Neural cell (in vitro differentiated cells): Measurements from ENCODE around the gene RNASE7. TPM values are rescaled to one million over a fixed set of nuclear protein-coding genes. Genes with fewer than 3 reads are reported as not detected.

ENCODE experiments used
- H2AFZ ChIP-seq: fragments of 200-600, 300-800 bp; sonication (generic), shearing (Covaris generic); 2 replicates; pipeline ENCODE4 v1.6.0; 2014; ENCODE audit warnings: low read depth, mild to moderate bottlenecking, antibody characterized with exemption, low read length, moderate library complexity
- H3F3A ChIP-seq: fragments of 200-600 bp; shearing (Covaris generic); 2 replicates; pipeline ENCODE4 v1.6.1; 2016; ENCODE audit warnings: mild to moderate bottlenecking, moderate library complexity, mixed read lengths, antibody characterized with exemption, low read length; ENCODE audit not compliant: insufficient read depth, poor library complexity, severe bottlenecking
- H3K27ac ChIP-seq: fragments of 200-600, 300-800 bp; sonication (generic), shearing (Covaris generic); 2 replicates; pipeline ENCODE4 v1.5.1; 2014; ENCODE audit warnings: mild to moderate bottlenecking, low read length, moderate library complexity
- H3K27me3 ChIP-seq: fragments of 300-800, 200-600 bp; sonication (generic), shearing (Covaris generic); 2 replicates; pipeline ENCODE4 v1.6.0; 2014; ENCODE audit warnings: mild to moderate bottlenecking, low read depth, low read length, moderate library complexity; ENCODE audit not compliant: insufficient read depth
- H3K36me3 ChIP-seq: fragments of 300-800, 200-600 bp; sonication (generic), shearing (Covaris generic); 2 replicates; pipeline ENCODE4 v1.5.1; 2014; ENCODE audit warnings: mild to moderate bottlenecking, antibody characterized with exemption, low read length, moderate library complexity; ENCODE audit not compliant: insufficient read depth
- H3K4me2 ChIP-seq: fragments of 300-800, 200-600 bp; sonication (generic), shearing (Covaris generic); 2 replicates; pipeline ENCODE4 v1.6.0; 2014; ENCODE audit warnings: mild to moderate bottlenecking, low read length
- H3K4me3 ChIP-seq: fragments of 300-800, 200-600 bp; sonication (generic), shearing (Covaris generic); 2 replicates; pipeline ENCODE4 v1.5.1; 2014; ENCODE audit warnings: mild to moderate bottlenecking, low read length, moderate library complexity
- H3K79me2 ChIP-seq: fragments of 200-600 bp; shearing (Covaris generic); replicated peaks from 2 replicates; pipeline ENCODE4 v1.6.0; 2014; ENCODE audit warnings: mild to moderate bottlenecking, low read length, moderate library complexity; ENCODE audit not compliant: insufficient read depth
- H3K9ac ChIP-seq: fragments of 300-800, 200-600 bp; sonication (generic), shearing (Covaris generic); 2 replicates; pipeline ENCODE4 v1.6.1; 2016; ENCODE audit warnings: mild to moderate bottlenecking, low read length, mixed read lengths
- H3K9me2 ChIP-seq: fragments of 200-600 bp; shearing (Covaris generic); 2 replicates; pipeline ENCODE4 v1.6.1; 2016; ENCODE audit warnings: mild to moderate bottlenecking, low read length, mixed read lengths; ENCODE audit not compliant: insufficient read depth
- H3K9me3 ChIP-seq: fragments of 200-600, 300-800 bp; sonication (generic), shearing (Covaris generic); 2 replicates; pipeline ENCODE4 v1.6.1; 2016; ENCODE audit warnings: mild to moderate bottlenecking, mixed run types, low read length, moderate library complexity, mixed read lengths
- H4K20me1 ChIP-seq: fragments of 200-600 bp; shearing (Covaris generic); 2 replicates; pipeline ENCODE4 v1.6.1; 2016; ENCODE audit warnings: mild to moderate bottlenecking, mixed run types; ENCODE audit not compliant: insufficient read depth
- CTCF ChIP-seq: fragments of 450-650 bp; IDR thresholded peaks from 2 replicates; pipeline ENCODE4 v1.5.1; 2014; ENCODE audit warnings: antibody characterized with exemption, mild to moderate bottlenecking, moderate library complexity; ENCODE audit not compliant: poor library complexity, severe bottlenecking
- EP300 ChIP-seq: fragments of 450-650 bp; conservative IDR thresholded peaks from 2 replicates; pipeline ENCODE4 v1.6.1; 2014; ENCODE audit warnings: antibody characterized with exemption, mild to moderate bottlenecking, moderate library complexity; ENCODE audit not compliant: poor library complexity, severe bottlenecking
- EZH2 ChIP-seq: fragments of 200-600, 300-800 bp; shearing (Covaris generic), sonication (generic); IDR thresholded peaks from 2 replicates; pipeline ENCODE4 v1.6.1; 2014; ENCODE audit warnings: antibody characterized with exemption, low read length, borderline replicate concordance, mild to moderate bottlenecking; ENCODE audit not compliant: insufficient read depth, poor library complexity, severe bottlenecking
- MXI1 ChIP-seq: fragments of 450-650 bp; conservative IDR thresholded peaks from 2 replicates; pipeline ENCODE4 v1.6.1; 2014; ENCODE audit warnings: antibody characterized with exemption, mild to moderate bottlenecking; ENCODE audit not compliant: poor library complexity, severe bottlenecking
- POLR2AphosphoS5 ChIP-seq: IDR thresholded peaks from 2 replicates; pipeline ENCODE4 v1.6.1; 2012
- RAD21 ChIP-seq: fragments of 450-650 bp; conservative IDR thresholded peaks from 2 replicates; pipeline ENCODE4 v1.6.1; 2014; ENCODE audit warnings: antibody characterized with exemption, mild to moderate bottlenecking, moderate library complexity
- REST ChIP-seq: IDR thresholded peaks from 2 replicates; pipeline ENCODE4 v1.6.1; 2012; ENCODE audit warnings: borderline replicate concordance
- SMC3 ChIP-seq: fragments of 450-650 bp; conservative IDR thresholded peaks from 2 replicates; pipeline ENCODE4 v1.6.1; 2014; ENCODE audit warnings: antibody characterized with exemption, mild to moderate bottlenecking, moderate library complexity; ENCODE audit not compliant: poor library complexity
- TAF1 ChIP-seq: IDR thresholded peaks from 2 replicates; pipeline ENCODE4 v1.6.1; 2012; ENCODE audit warnings: low read depth
- polyA plus RNA-seq: library from polyadenylated mRNA; depleted of rRNA; stranded (reverse); fragments of >200 nt; gene quantifications from 2 replicates; pipeline ENCODE4 v1.2.3, GENCODE V29; 2014

The RNASE7 gene
- polyA plus RNA-seq, 1 donor from 2014 or later, result not detected

- no peak overlapping the region for H3K9ac ChIP-seq
- no peak overlapping the region for H2AFZ ChIP-seq
- H4K20me1 ChIP-seq, result no peaks in the 10 kb centered on the region
- H3F3A ChIP-seq, result no peaks in the 10 kb centered on the region
- H3K9me3 ChIP-seq, result no peaks in the 10 kb centered on the region
- TF ChIP-seq RAD21 (no peak), MXI1 (no peak), EP300 (no peak), TAF1 (no peak), POLR2AphosphoS5 (no peak), EZH2 (no peak), SMC3 (no peak), REST (no peak), CTCF (no peak)
- no peak overlapping the region for H3K4me2 ChIP-seq
- no peak overlapping the region for H3K27ac ChIP-seq
- H3K79me2 ChIP-seq, result no peaks in the 10 kb centered on the region
- no peaks in the 10 kb centered on the region for H3K27me3 ChIP-seq
- H3K4me3 ChIP-seq, result no peak overlapping the region
- H3K36me3 ChIP-seq, result no peaks in the 10 kb centered on the region
- H3K9me2 ChIP-seq, result no peaks in the 10 kb centered on the region
These were observed 8.9 kb upstream of the RNASE7 start for GRCh38 chr14:21033133-21033698.

GRCh38 chr14:21034707-21035106, 7.5 kb upstream of the RNASE7 start, which contains the start of gene RNASE13:
RNASE13 (minus strand) TSS chr14:21034807; CDS start chr14:21034288, 519 bp downstream.
- Histone ChIP-seq H2AFZ (no peak within 1 kb of the TSS), H3K79me2 (no peaks in the 10 kb centered on the region), H4K20me1 (no peaks in the 10 kb centered on the region), H3K9me2 (no peaks in the 10 kb centered on the region), H3K27ac (no peak within 1 kb of the TSS), H3K4me2 (no peak within 1 kb of the TSS), H3K9ac (no peak within 1 kb of the TSS), H3K27me3 (no peaks in the 10 kb centered on the region), H3K36me3 (no peaks in the 10 kb centered on the region), H3K9me3 (no peaks in the 10 kb centered on the region), H3K4me3 (no peak within 1 kb of the TSS), H3F3A (no peaks in the 10 kb centered on the region)
- no peak for TF ChIP-seq SMC3

- Histone ChIP-seq H3K27ac (no peak overlapping the region), H3K9ac (no peak overlapping the region), H3K4me2 (no peak overlapping the region), H4K20me1 (no peaks in the 10 kb centered on the region), H2AFZ (no peak overlapping the region), H3K9me2 (no peaks in the 10 kb centered on the region), H3K4me3 (no peak overlapping the region), H3K79me2 (no peaks in the 10 kb centered on the region), H3K27me3 (no peaks in the 10 kb centered on the region), H3F3A (no peaks in the 10 kb centered on the region), H3K9me3 (no peaks in the 10 kb centered on the region), H3K36me3 (no peaks in the 10 kb centered on the region)
- TF ChIP-seq SMC3, result no peak
- no peak for TF ChIP-seq RAD21
- TF ChIP-seq CTCF, result no peak
- no peak for TF ChIP-seq MXI1
- TF ChIP-seq POLR2AphosphoS5, result no peak
- TF ChIP-seq REST, result no peak
- TF ChIP-seq EZH2, result no peak
- TF ChIP-seq TAF1, result no peak
- no peak for TF ChIP-seq EP300
These were observed 5.4 kb upstream of the RNASE7 start for GRCh38 chr14:21036751-21037150.
